ENCODE measurements around the gene C2CD2L.
"Not testable (repeated sequence)": the region's sequence is repeated elsewhere in the genome, so short reads cannot be mapped to it uniquely, and the experiment has no call there.

Gene C2CD2L

GRCh38 chr11:119100994-119101758 lies 6.0 kb upstream of the C2CD2L start:
- CTCF ChIA-PET = interaction anchor here (0.9 to 2.3 kb wide), 5 partner anchors 10 to 171 kb away, joined by 3 to 10 read pairs (median 3); no protein-coding TSS in a partner anchor
- peaks cover 68% of the 10 kb centered on the region for H3K4me1 Mint-ChIP-seq
- DNase-seq = no peak
- H3K27me3 Mint-ChIP-seq = peaks cover 5% of the 10 kb centered on the region
- H3K4me3 Mint-ChIP-seq = peak overlapping the region; percentile 92
- peak overlapping the region; percentile 98 for H3K27ac Mint-ChIP-seq
- peaks cover 32% of the 10 kb centered on the region for H3K36me3 Mint-ChIP-seq
- no peaks in the 10 kb centered on the region for H3K9me3 Mint-ChIP-seq

- Mint-ChIP-seq H3K27ac (peak within 1 kb of the TSS; percentile 98), H3K4me1 (peaks cover 68% of the 10 kb centered on the region)
Observed at GRCh38 chr11:119101759-119102423, 5.3 kb upstream of the C2CD2L start, which contains the start of gene DPAGT1. DPAGT1 (minus strand) TSS chr11:119101853; CDS start chr11:119101655, 198 bp downstream.

GRCh38 chr11:119103161-119103664 lies 3.9 kb upstream of the C2CD2L start:
- Mint-ChIP-seq H3K4me1 (peaks cover 62% of the 10 kb centered on the region), H3K36me3 (peaks cover 13% of the 10 kb centered on the region), H3K27ac (peak overlapping the region; percentile 98), H3K4me3 (peak overlapping the region; percentile 92)
- not testable (repeated sequence) for H3K9me3 Mint-ChIP-seq, DNase-seq, H3K27me3 Mint-ChIP-seq
- CTCF ChIA-PET = interaction anchor here (1.3 to 2.3 kb wide), 4 partner anchors 38 to 234 kb away, joined by 3 to 10 read pairs (median 4); no protein-coding TSS in a partner anchor

More at GRCh38 chr11:119101759-119102423, 5.3 kb upstream of the C2CD2L start, which contains the start of gene DPAGT1:
- CTCF ChIA-PET = interaction anchor here (0.7 to 2.3 kb wide), 8 partner anchors 10 to 235 kb away, joined by 3 to 10 read pairs (median 3); partner anchors contain the start of gene NLRX1
- Mint-ChIP-seq H3K36me3 (peaks cover 25% of the 10 kb centered on the region), H3K27me3 (peaks cover 5% of the 10 kb centered on the region), H3K4me3 (peak within 1 kb of the TSS; percentile 92), H3K9me3 (no peaks in the 10 kb centered on the region)
- DNase-seq = peak; percentile 90

- CTCF ChIA-PET = interaction anchor here (0.6 to 2.3 kb wide), 3 partner anchors 91 to 93 kb away, joined by 3 to 10 read pairs (median 4); no protein-coding TSS in a partner anchor
- Mint-ChIP-seq H3K4me1 (peaks cover 62% of the 10 kb centered on the region), H3K27ac (peak overlapping the region; percentile 49), H3K27me3 (peaks cover 5% of the 10 kb centered on the region), H3K36me3 (peaks cover 13% of the 10 kb centered on the region), H3K9me3 (no peaks in the 10 kb centered on the region), H3K4me3 (peak overlapping the region; percentile 59)
- DNase-seq = no peak
Observed at GRCh38 chr11:119103793-119104192, 3.4 kb upstream of the C2CD2L start.

- H3K4me3 Mint-ChIP-seq = peak overlapping the region; percentile 87
- H3K27me3 Mint-ChIP-seq = peaks cover 5% of the 10 kb centered on the region
- H3K4me1 Mint-ChIP-seq = peaks cover 62% of the 10 kb centered on the region
- DNase-seq = no peak
- peak overlapping the region; percentile 85 for H3K27ac Mint-ChIP-seq
- CTCF ChIA-PET = interaction anchor here (1.0 to 2.1 kb wide), 10 partner anchors 8 to 230 kb away, joined by 3 to 8 read pairs (median 4); no protein-coding TSS in a partner anchor
- no peaks in the 10 kb centered on the region for H3K9me3 Mint-ChIP-seq
- H3K36me3 Mint-ChIP-seq = peaks cover 38% of the 10 kb centered on the region
Observed at GRCh38 chr11:119107538-119108145, 498 bp downstream of the C2CD2L start.

- Mint-ChIP-seq H3K4me3 (peak overlapping the region; percentile 87), H3K36me3 (peaks cover 44% of the 10 kb centered on the region), H3K4me1 (peaks cover 62% of the 10 kb centered on the region), H3K27ac (peak overlapping the region; percentile 85), H3K9me3 (no peaks in the 10 kb centered on the region), H3K27me3 (peaks cover 5% of the 10 kb centered on the region)
- peak; percentile 67 for DNase-seq
- CTCF ChIA-PET = interaction anchor here (0.8 to 2.2 kb wide), 10 partner anchors 9 to 230 kb away, joined by 3 to 11 read pairs (median 3); no protein-coding TSS in a partner anchor
Observed at GRCh38 chr11:119108146-119108856, 1.2 kb downstream of the C2CD2L start.

DNA sequence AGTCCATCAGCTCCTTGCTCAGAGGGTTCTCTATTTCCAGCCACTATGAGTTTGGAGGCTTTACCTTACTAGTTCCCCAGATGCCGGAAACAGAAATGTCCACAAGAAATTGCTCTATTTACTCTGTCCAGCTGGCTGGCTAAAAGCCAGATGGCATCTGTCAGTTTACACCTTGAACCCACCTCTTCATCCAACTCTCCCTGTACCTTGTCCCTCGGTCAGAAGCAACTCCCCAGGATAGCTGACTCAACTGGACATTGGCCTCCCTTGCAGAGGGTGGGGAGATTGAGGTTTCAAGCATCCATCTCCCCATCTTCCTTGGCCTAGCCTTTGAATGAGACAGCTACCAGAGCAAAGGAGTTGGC lies 1.7 kb downstream of the C2CD2L start:
- H3K4me1 Mint-ChIP-seq = peaks cover 61% of the 10 kb centered on the region
- no peak for DNase-seq

GRCh38 chr11:119109843-119110242 lies 2.7 kb downstream of the C2CD2L start:
- no peak for DNase-seq
- H3K27me3 Mint-ChIP-seq = peaks cover 5% of the 10 kb centered on the region
- no peaks in the 10 kb centered on the region for H3K9me3 Mint-ChIP-seq
- peaks cover 54% of the 10 kb centered on the region for H3K36me3 Mint-ChIP-seq
- H3K4me3 Mint-ChIP-seq = peak overlapping the region; percentile 87
- H3K27ac Mint-ChIP-seq = no peak overlapping the region
- CTCF ChIA-PET = interaction anchor here (1.0 to 2.2 kb wide), 6 partner anchors 11 to 244 kb away, joined by 3 to 11 read pairs (median 4); no protein-coding TSS in a partner anchor
- H3K4me1 Mint-ChIP-seq = peaks cover 61% of the 10 kb centered on the region

More for the DNA sequence above, 1.7 kb downstream of the C2CD2L start:
- CTCF ChIA-PET = interaction anchor here (0.8 to 2.2 kb wide), 11 partner anchors 10 to 245 kb away, joined by 3 to 11 read pairs (median 3); no protein-coding TSS in a partner anchor
- peak overlapping the region; percentile 85 for H3K27ac Mint-ChIP-seq
- H3K36me3 Mint-ChIP-seq = peaks cover 48% of the 10 kb centered on the region
- H3K27me3 Mint-ChIP-seq = peaks cover 5% of the 10 kb centered on the region
- no peaks in the 10 kb centered on the region for H3K9me3 Mint-ChIP-seq
- H3K4me3 Mint-ChIP-seq = peak overlapping the region; percentile 87

DNA sequence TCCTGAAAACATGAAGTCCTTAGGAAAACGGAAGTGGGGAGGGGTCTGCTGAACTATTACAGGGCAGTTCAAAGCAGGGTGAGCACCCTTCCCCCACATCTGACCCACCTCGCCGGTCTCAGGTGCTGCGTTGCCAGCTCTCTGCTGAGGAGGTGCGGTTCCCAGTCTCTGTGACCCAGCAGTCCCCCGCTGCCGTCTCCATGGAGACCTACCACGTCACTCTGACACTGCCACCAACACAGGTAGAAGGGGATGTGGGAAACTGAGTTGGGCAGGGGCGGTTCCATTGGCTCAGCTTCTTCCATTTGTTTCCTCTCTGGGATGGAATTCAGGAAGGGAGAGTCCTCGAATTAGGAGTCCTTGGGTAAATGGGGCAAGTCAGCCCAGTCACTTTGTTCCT lies 3.3 kb downstream of the C2CD2L start:
- H3K4me1 Mint-ChIP-seq = peaks cover 66% of the 10 kb centered on the region
- H3K9me3 Mint-ChIP-seq = no peaks in the 10 kb centered on the region
- no peak overlapping the region for H3K4me3 Mint-ChIP-seq
- DNase-seq = no peak
- CTCF ChIA-PET = interaction anchor here (2.2 kb wide), 1 partner anchor 86 kb away, joined by 11 read pairs; no protein-coding TSS in a partner anchor
- peaks cover 5% of the 10 kb centered on the region for H3K27me3 Mint-ChIP-seq
- no peak overlapping the region for H3K27ac Mint-ChIP-seq
- peaks cover 58% of the 10 kb centered on the region for H3K36me3 Mint-ChIP-seq

DNA sequence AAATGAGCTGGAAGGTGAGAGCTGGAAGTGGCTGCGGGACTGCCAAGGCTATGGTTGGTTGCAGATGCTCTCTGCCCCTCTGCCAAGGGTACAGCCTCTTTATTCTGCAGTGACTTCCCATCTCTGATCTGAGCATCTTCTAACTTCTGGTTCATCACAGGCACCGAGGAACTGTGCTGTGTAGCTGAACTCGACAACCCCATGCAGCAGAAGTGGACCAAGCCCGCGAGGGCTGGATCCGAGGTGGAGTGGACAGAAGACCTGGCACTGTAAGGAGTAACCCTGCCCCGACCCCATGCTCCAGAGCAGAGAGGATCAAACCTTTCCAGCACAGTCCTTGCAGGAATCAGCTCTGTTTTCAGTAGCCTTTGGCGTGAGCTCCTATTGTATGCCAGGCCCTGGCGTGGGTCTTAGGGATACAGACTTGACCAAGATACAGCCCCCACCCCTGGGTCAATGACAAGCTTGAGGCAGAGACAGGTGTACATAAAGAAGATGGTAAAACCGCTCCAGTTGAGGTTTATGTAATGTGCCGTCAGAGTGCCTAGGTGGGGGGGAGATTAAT lies 4.3 kb downstream of the C2CD2L start:
- no peak for DNase-seq
- peaks cover 66% of the 10 kb centered on the region for H3K36me3 Mint-ChIP-seq
- H3K27ac Mint-ChIP-seq = no peak overlapping the region
- no peak overlapping the region for H3K4me3 Mint-ChIP-seq
- H3K4me1 Mint-ChIP-seq = peaks cover 66% of the 10 kb centered on the region
- CTCF ChIA-PET = no interaction called here
- no peaks in the 10 kb centered on the region for H3K9me3 Mint-ChIP-seq
- no peaks in the 10 kb centered on the region for H3K27me3 Mint-ChIP-seq

- CTCF ChIA-PET = interaction anchor here (0.5 kb wide), 1 partner anchor 11 kb away, joined by 3 read pairs; no protein-coding TSS in a partner anchor
- DNase-seq = no peak
- H3K27me3 Mint-ChIP-seq = no peaks in the 10 kb centered on the region
- H3K4me1 Mint-ChIP-seq = peaks cover 69% of the 10 kb centered on the region
- H3K4me3 Mint-ChIP-seq = no peak overlapping the region
- H3K27ac Mint-ChIP-seq = peak overlapping the region; percentile 12
- H3K36me3 Mint-ChIP-seq = peaks cover 74% of the 10 kb centered on the region
- no peaks in the 10 kb centered on the region for H3K9me3 Mint-ChIP-seq
Observed at GRCh38 chr11:119112314-119113020, 5.3 kb downstream of the C2CD2L start.

DNA sequence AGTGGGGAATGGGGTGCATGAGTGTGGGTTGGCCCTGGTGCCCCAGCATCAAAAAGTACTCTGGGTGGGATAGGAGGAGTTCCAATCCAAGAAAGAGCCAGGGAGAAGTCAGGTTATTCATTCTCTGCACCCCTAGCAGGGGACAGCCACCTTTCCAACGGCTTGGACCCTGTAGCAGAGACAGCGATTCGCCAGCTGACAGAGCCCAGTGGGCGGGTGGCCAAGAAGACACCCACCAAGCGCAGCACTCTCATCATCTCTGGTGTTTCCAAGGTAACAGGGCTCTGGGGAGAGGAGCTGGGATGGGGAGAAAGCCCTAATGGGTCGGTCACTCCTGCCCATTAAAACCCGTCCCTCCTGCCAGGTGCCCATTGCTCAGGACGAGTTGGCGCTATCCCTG lies 6.6 kb downstream of the C2CD2L start:
- peak overlapping the region; percentile 65 for H3K27ac Mint-ChIP-seq
- no peak for DNase-seq
- CTCF ChIA-PET = no interaction called here
- no peaks in the 10 kb centered on the region for H3K27me3 Mint-ChIP-seq
- no peak overlapping the region for H3K4me3 Mint-ChIP-seq
- H3K4me1 Mint-ChIP-seq = peaks cover 64% of the 10 kb centered on the region
- no peaks in the 10 kb centered on the region for H3K9me3 Mint-ChIP-seq
- H3K36me3 Mint-ChIP-seq = peaks cover 77% of the 10 kb centered on the region
